Keratinocyte (primary cell): Measurements from ENCODE around the gene AKAP13.

Experiments used
- CTCF ChIP-seq, 3 experiments: IDR thresholded peaks in 1 of 3; conservative IDR thresholded peaks in 1 of 3; optimal IDR thresholded peaks in 1 of 3; 2 replicates in 2 of 3; 3 replicates in 1 of 3; pipeline versions ENCODE3 to v1.5.1; 2011; ENCODE audit warnings: low read length in 3 of 3, mild to moderate bottlenecking in 3 of 3, moderate library complexity in 2 of 3, control low read depth in 1 of 3, inconsistent platforms in 1 of 3; ENCODE audit not compliant: insufficient read depth in 2 of 3; ENCODE audit errors: extremely low read depth in 1 of 3
- EZH2 ChIP-seq: IDR thresholded peaks from one replicate; pipeline ENCODE4 v1.6.1; 2012; ENCODE audit warnings: inconsistent platforms, mild to moderate bottlenecking, low read length, moderate library complexity

- no peak for TF ChIP-seq CTCF (optimal IDR thresholded peaks at IDR 0.05 in 1 of 3, IDR thresholded peaks at IDR 0.05 in 1 of 3, conservative IDR thresholded peaks at IDR 0.05 in 1 of 3; ENCODE audit: extremely low read depth in 1 of 3, insufficient read depth in 2 of 3, low read length in 3 of 3)
- no peak for TF ChIP-seq EZH2
These were observed 243.9 kb downstream of the AKAP13 start for GRCh38 chr15:85624291-85624801.
